Mucosa of descending colon (tissue), 3 donors: ENCODE measurements around the gene SPOCD1. TPM values are rescaled to one million over a fixed set of nuclear protein-coding genes. Genes with fewer than 3 reads are reported as not detected.

ENCODE experiments used
- ATAC-seq: fragments of 200-7000 bp; cut with Tn5 transposase; one replicate; pipeline ENCODE4 v1.9.1; 2020; ENCODE audit warnings: mild to moderate bottlenecking, moderate library complexity
- DNase-seq, 3 donors: peaks; one replicate each; pipeline ENCODE4 v3.0.0-alpha.2; 2020
- H3K36me3 ChIP-seq: fragments of 200-600 bp; one replicate; pipeline ENCODE4 v1.8.0; 2021; ENCODE audit warnings: low read depth, mild to moderate bottlenecking
- H3K4me1 ChIP-seq: fragments of 200-600 bp; one replicate; pipeline ENCODE4 v1.8.0; 2021; ENCODE audit warnings: low read depth, mild to moderate bottlenecking
- H3K4me3 ChIP-seq: fragments of 200-600 bp; one replicate; pipeline ENCODE4 v1.8.0; 2021; ENCODE audit warnings: mild to moderate bottlenecking
- H3K9me3 ChIP-seq: fragments of 200-600 bp; one replicate; pipeline ENCODE4 v1.8.0; 2021; ENCODE audit warnings: mild to moderate bottlenecking
- CTCF ChIP-seq: fragments of 200-600 bp; IDR thresholded peaks from one replicate; pipeline ENCODE4 v1.8.0; 2022; ENCODE audit warnings: antibody characterized with exemption, mild to moderate bottlenecking
- intact Hi-C, 2 donors: fragments of 100-400 bp; cut with DNase I in 1 of 2; cut with micrococcal nuclease in 1 of 2; formaldehyde crosslinking; loops; one replicate each; pipeline versions ENCODE4 v1.11.0 to v1.11.1; 2022; cut with DNase I, micrococcal nuclease
- microRNA-seq: library from miRNA; unstranded; fragments of <30 nt; microRNA quantifications from one replicate; pipeline ENCODE4, GENCODE V29; 2019
- total RNA-seq, 3 donors: library from RNA; stranded (reverse); fragmentation: NEBNext Ultra II Directional in 2 of 3; extraction: Animal tissue kit (Norgen Biotek cat#: 25700) in 2 of 3; gene quantifications; one replicate each; pipeline versions ENCODE4 v1.2.1 to v1.2.4, GENCODE V29; 2021 to 2023
- donor health status: DM: no; HTN: no; CAD: no; lungs with moderate emphysema.
- donor health status: DM: no; HTN: no; CAD: no.
- donor health status: DM: no; HTN: yes; CAD: no.

SPOCD1 gene
- total RNA-seq, 3 donors from 2014 or later, result 0.99 TPM; not detected in 2

- no peaks in the 10 kb centered on the region for H3K4me1 ChIP-seq
- TF ChIP-seq CTCF, result no peak
- ATAC-seq (peak; percentile 63), DNase-seq (peak in 1 of 3 donors; percentile 38)
- no peak overlapping the region for H3K4me3 ChIP-seq
- intact Hi-C loops, result no loop called here
- no peaks in the 10 kb centered on the region for H3K36me3 ChIP-seq
- H3K9me3 ChIP-seq, result no peaks in the 10 kb centered on the region
Measured at GRCh38 chr1:31744165-31744888, 71.5 kb downstream of the SPOCD1 start.

GRCh38 chr1:31742462-31743212, 73.2 kb downstream of the SPOCD1 start:
- intact Hi-C loops, result no loop called here
- ATAC-seq, result no peak

More at GRCh38 chr1:31742462-31743212, 73.2 kb downstream of the SPOCD1 start:
- H3K4me1 ChIP-seq, result no peaks in the 10 kb centered on the region
- TF ChIP-seq CTCF, result no peak
- no peak for DNase-seq
- no peaks in the 10 kb centered on the region for H3K9me3 ChIP-seq
- H3K4me3 ChIP-seq, result no peak overlapping the region
- H3K36me3 ChIP-seq, result no peaks in the 10 kb centered on the region

Small RNA genes within 50 kb of the gene (microRNA-seq; reads per million reads assigned to microRNA genes)
- not detected for gene MIR4254

Other genes with a start within 250 kb of the SPOCD1 start
- 100 to 1,000 TPM; 104 to 169 (median 148) TPM for gene TINAGL1, start 239.5 kb downstream of the SPOCD1 start, total RNA-seq
- not detected for gene HCRTR1, start 198.3 kb downstream of the SPOCD1 start, total RNA-seq
- gene PEF1, start 171.1 kb downstream of the SPOCD1 start, total RNA-seq, result 10 to 100 TPM; 47.5 to 54.5 (median 52.9) TPM
- gene COL16A1, start 112.0 kb downstream of the SPOCD1 start, total RNA-seq, result 10 to 100 TPM; 11.2 to 62.9 (median 19.3) TPM
- gene ADGRB2, start 51.7 kb downstream of the SPOCD1 start, total RNA-seq, result 1 to 10 TPM in 1 of 3 donors, under 1 TPM in 2; 0.55 to 3.8 (median 0.65) TPM
- 100 to 1,000 TPM; 211 to 307 (median 298) TPM for gene PTP4A2, start 122.3 kb upstream of the SPOCD1 start, total RNA-seq
- gene KHDRBS1, start 197.8 kb upstream of the SPOCD1 start, total RNA-seq, result 100 to 1,000 TPM in 1 of 3 donors, 10 to 100 TPM in 2; 85.2 to 127 (median 90.5) TPM